GM12892 (cell line): ENCODE measurements around the gene PXK.
A peak's percentile ranks its signal among the peaks of the same experiment; 100 is the strongest.
"Not testable (repeated sequence)": the region's sequence is repeated elsewhere in the genome, so short reads cannot be mapped to it uniquely, and the experiment has no call there.

Source experiments
- DNase-seq: peaks from one replicate; pipeline ENCODE4 v3.0.0; 2011; ENCODE audit not compliant: insufficient read length
- FAIRE-seq: peaks from 2 replicates; lab custom pipeline; 2011; peaks lifted over from hg19 to GRCh38; lab: Jason Lieb, UNC
- POLR2A ChIP-seq: IDR thresholded peaks from 2 replicates; pipeline ENCODE4 v1.6.1; 2011; ENCODE audit warnings: low read depth, low read length, control low read depth
- POLR2AphosphoS5 ChIP-seq: IDR thresholded peaks from 2 replicates; pipeline ENCODE4 v1.6.1; 2011; ENCODE audit warnings: low read depth, low read length, control low read depth
- TAF1 ChIP-seq: IDR thresholded peaks from 2 replicates; pipeline ENCODE4 v1.6.1; 2011; ENCODE audit warnings: low read depth, mild to moderate bottlenecking, control low read depth, low read length, borderline replicate concordance

The PXK gene

DNA sequence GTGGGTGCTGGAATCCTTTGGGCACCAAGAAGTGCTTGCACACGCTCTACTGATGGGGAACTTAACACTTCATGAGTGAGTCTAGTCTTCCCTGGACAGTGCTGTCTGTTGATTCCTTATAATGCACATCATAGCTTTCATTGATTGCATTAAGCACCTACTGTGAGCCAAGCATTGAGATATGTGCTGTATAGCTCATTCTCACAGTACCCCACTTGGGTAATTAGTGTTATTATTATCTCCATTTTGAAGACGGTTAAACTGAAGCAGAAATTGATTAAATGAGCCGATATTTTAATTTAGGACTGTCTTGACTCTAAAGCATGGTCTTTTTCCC is 101.4 kb downstream of the PXK start:
- FAIRE-seq (no peak), DNase-seq (no peak)
- no peak for TF ChIP-seq POLR2AphosphoS5
- TF ChIP-seq POLR2A: no peak
- TF ChIP-seq TAF1: no peak

DNA sequence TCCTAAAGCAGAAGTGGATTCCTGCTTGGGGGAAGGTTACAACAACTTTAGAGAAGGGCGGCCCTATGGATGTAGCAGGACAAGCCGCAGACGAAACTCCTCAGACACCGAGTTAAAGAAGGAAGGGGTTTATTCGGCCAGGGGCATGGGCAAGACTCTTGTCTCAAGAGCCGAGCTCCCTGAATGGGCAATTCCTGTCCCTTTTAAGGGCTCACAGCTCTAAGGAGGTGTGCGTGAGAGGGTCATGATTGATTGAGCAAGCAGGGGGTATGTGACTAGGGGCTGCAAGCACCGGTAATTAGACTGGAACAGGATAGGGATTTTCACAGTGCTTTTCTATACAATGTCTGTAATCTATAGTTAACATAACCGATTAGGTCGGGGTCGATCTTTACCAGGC is 101.8 kb downstream of the PXK start:
- TF ChIP-seq TAF1: no peak
- no peak for TF ChIP-seq POLR2AphosphoS5
- no peak for TF ChIP-seq POLR2A
- no peak for DNase-seq

GRCh38 chr3:58434990-58435389 is 102.3 kb downstream of the PXK start:
- TF ChIP-seq POLR2A: no peak
- TF ChIP-seq TAF1: no peak
- no peak for TF ChIP-seq POLR2AphosphoS5
- DNase-seq: no peak
- no peak for FAIRE-seq

More for the DNA sequence above, 101.8 kb downstream of the PXK start:
- no peak for FAIRE-seq

GRCh38 chr3:58437276-58437675 is 104.6 kb downstream of the PXK start:
- not testable (repeated sequence) for FAIRE-seq, DNase-seq

DNA sequence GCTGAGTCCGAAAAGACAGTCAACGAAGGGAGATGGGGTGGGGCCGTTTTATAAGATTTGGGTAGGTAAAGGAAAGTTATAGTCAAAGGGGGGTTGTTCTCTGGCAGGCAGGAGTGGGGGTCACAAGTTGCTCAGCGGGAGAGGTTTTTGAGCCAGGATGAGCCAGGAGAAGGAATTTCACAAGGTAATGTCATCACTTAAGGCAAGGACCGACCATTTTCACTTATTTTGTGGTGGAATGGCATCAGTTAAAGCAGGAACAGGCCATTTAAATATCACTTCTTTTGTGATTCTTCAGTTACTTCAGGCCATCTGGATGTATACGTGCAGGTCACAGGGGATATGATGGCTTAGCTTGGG is 108.3 kb downstream of the PXK start:
- not testable (repeated sequence) for DNase-seq, FAIRE-seq

DNA sequence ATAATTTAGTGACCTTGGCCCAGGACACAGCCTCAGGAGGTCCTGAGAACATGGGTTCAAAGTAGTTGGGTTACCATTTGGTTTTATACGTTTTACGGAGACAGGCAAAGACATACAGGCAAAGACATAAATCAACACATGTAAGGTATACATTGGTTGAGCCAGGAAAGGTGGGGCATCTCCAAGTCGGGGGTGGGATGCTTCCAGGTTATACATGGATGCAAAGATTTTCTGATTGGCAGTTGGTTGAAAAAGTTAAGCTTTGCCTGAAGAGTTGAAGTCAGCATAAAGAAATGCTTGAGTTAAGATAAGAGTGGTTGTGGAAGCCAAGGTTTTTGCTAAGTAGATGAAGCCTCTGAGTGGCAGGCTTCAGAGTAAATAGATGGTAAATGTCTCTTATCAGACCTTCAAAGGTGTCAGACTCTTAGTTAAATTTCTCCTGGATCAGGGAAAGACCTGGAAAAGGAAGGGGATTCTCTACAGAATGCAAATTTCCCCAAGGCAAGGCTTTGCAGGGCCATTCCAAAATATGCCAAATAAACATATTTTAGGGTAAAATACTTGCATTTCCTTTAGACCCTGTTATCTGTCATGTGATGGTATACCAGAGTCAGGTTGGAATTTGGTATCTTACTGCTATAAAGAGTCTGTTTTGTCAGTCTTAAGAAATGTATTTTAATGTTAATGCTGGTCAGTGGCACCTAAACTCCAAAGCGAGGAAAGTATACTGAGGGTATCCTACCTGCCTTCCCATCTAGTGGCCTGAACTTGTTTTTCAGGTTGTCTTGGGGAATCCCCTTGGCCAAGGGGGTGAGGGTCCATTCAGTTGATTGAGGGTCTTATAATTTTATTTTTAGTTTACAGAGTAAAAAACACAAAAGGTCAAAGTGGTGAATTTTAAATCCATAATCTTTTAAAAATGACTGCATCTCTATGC is 109.1 kb downstream of the PXK start:
- TF ChIP-seq POLR2AphosphoS5 (no peak), POLR2A (no peak), TAF1 (no peak)
- DNase-seq (no peak), FAIRE-seq (no peak)

GRCh38 chr3:58452176-58452575 is 119.5 kb downstream of the PXK start:
- FAIRE-seq: no peak
- TF ChIP-seq TAF1: no peak
- no peak for TF ChIP-seq POLR2AphosphoS5
- TF ChIP-seq POLR2A: no peak
- DNase-seq: no peak

DNA sequence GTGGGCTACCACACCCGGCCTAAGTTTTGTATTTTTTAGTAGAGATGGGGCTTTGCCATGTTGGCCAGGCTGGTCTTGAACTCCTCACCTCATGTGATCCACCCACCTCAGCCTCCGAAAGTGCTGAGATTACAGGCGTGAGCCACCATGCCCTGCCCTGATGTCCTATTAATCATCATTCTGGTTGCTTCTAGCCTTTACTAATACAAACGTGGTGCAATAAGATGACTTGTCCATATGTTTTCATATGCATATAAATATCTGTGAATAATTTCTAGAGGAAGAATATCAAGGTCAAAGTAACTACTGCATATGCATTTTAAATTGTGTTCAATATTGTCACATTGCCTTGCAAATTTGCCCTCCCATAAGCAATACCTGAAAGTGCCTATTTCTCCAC is 126.5 kb downstream of the PXK start:
- FAIRE-seq (no peak), DNase-seq (no peak)
- no peak for TF ChIP-seq POLR2A
- no peak for TF ChIP-seq TAF1
- TF ChIP-seq POLR2AphosphoS5: no peak

DNA sequence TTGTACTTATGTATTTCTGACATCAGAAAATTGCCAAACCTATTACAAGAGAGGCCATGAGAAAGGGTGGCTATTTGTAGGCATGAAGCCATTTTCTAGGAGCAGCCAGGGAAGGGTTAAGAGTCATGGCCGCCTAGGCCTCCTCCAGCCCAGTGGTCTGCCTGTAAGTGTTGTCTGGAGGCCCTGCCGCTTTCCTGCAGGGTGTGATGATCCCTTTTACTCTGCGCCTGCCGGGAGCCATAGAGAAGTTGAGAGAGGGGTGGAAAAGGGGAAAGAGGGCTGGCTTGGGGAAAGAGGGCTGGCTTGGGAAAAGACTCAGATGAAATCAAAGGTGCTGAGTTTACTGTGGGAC is 130.1 kb downstream of the PXK start:
- FAIRE-seq: no peak
- TF ChIP-seq POLR2AphosphoS5: no peak
- no peak for TF ChIP-seq TAF1
- no peak for TF ChIP-seq POLR2A
- no peak for DNase-seq

- TF ChIP-seq POLR2AphosphoS5: no peak
- TF ChIP-seq POLR2A: no peak
- no peak for TF ChIP-seq TAF1
- DNase-seq (peak; percentile 45), FAIRE-seq (peak; percentile 17)
Observed at GRCh38 chr3:58463181-58463941, 130.7 kb downstream of the PXK start.

DNA sequence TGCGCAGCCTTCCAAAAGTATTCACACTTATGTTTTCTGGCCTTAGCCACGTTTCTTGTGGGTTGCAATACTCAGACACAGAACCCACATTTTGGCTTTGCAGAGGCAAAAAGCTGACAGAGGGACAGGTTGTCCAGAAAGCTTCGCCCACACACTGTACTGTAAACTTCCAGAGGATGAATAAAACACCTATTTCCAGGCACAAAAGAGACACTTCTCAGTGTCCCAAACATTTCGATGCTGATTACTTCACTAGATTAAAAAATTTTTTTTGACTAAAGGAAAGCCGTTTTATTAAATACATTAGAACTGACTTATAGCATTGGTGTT is 131.2 kb downstream of the PXK start:
- no peak for FAIRE-seq
- TF ChIP-seq POLR2A (no peak), POLR2AphosphoS5 (no peak), TAF1 (no peak)
- no peak for DNase-seq

- no peak for TF ChIP-seq TAF1
- TF ChIP-seq POLR2A: no peak
- no peak for TF ChIP-seq POLR2AphosphoS5
- FAIRE-seq (no peak), DNase-seq (no peak)
Observed at GRCh38 chr3:58464866-58465265, 132.2 kb downstream of the PXK start.
